ENCODE results near the gene OLFML1. TPM values are rescaled to one million over a fixed set of nuclear protein-coding genes. Genes with fewer than 3 reads are reported as not detected.
A peak's percentile ranks its signal among the peaks of the same experiment; 100 is the strongest.
"Not testable (repeated sequence)": the region's sequence is repeated elsewhere in the genome, so short reads cannot be mapped to it uniquely, and the experiment has no call there.

Gene OLFML1
- polyA plus RNA-seq, 3 donors from 2014 or later = 0.13 to 0.18 TPM; not detected in 1

- no peaks in the 10 kb centered on the region for H3K4me1 Mint-ChIP-seq
- H3K36me3 Mint-ChIP-seq = no peaks in the 10 kb centered on the region
- peaks cover 0 to 4% (median 0%) of the 10 kb centered on the region in 3 donors for H3K27me3 Mint-ChIP-seq (ENCODE audit: low read depth in 3 of 3)
- no peak for DNase-seq
- H3K4me3 Mint-ChIP-seq = no peak overlapping the region
- H3K9me3 Mint-ChIP-seq = no peaks in the 10 kb centered on the region
- no peak overlapping the region for H3K27ac Mint-ChIP-seq
These were observed 20.9 kb downstream of the OLFML1 start for GRCh38 chr11:7506243-7506642.

DNA sequence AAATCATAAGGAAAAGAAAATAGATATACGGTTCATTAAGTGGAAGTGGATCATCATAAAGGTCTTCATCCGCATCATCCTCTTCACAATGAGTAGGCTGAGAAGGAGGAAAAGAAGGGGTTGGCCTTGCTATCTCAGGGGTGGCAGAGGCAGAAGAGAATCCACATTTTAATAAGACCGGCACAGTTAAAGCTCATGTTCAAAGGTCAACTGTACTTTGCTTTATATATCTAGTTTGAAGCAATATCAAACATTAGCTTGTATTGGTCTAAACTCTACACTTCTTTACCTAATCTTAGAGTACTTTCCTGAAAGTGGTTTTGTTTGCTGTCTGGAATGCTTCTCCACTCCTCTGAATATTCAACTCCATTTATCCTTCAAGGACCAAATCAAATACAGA is 22.8 kb downstream of the OLFML1 start:
- Mint-ChIP-seq H3K4me1 (peaks cover 15 to 18% of the 10 kb centered on the region in 2 donors), H3K27me3 (ENCODE audit: low read depth in 3 of 3) (peaks cover 0 to 4% (median under 1%) of the 10 kb centered on the region in 3 donors), H3K27ac (no peak overlapping the region), H3K36me3 (no peaks in the 10 kb centered on the region), H3K4me3 (no peak overlapping the region), H3K9me3 (no peaks in the 10 kb centered on the region)
- no peak for DNase-seq

GRCh38 chr11:7509966-7510365 is 24.7 kb downstream of the OLFML1 start:
- Mint-ChIP-seq H3K27me3 (ENCODE audit: low read depth in 3 of 3) (peaks cover 3 to 6% (median 3%) of the 10 kb centered on the region in 3 donors), H3K4me1 (peaks cover 25 to 28% of the 10 kb centered on the region in 2 donors), H3K9me3 (no peaks in the 10 kb centered on the region), H3K4me3 (no peak overlapping the region), H3K36me3 (no peaks in the 10 kb centered on the region), H3K27ac (no peak overlapping the region)
- no peak for DNase-seq

GRCh38 chr11:7511401-7511800 is 26.1 kb downstream of the OLFML1 start:
- no peak overlapping the region for H3K27ac Mint-ChIP-seq
- H3K4me1 Mint-ChIP-seq = peaks cover 28 to 38% of the 10 kb centered on the region in 2 donors
- H3K36me3 Mint-ChIP-seq = no peaks in the 10 kb centered on the region
- H3K4me3 Mint-ChIP-seq = peak overlapping the region in 1 of 5 donors; percentile 14
- H3K9me3 Mint-ChIP-seq = no peaks in the 10 kb centered on the region
- no peak for DNase-seq
- H3K27me3 Mint-ChIP-seq (ENCODE audit: low read depth in 3 of 3) = peaks cover 3% of the 10 kb centered on the region in 3 donors

GRCh38 chr11:7512525-7513233 is 27.4 kb downstream of the OLFML1 start:
- Mint-ChIP-seq H3K36me3 (no peaks in the 10 kb centered on the region), H3K4me3 (peak overlapping the region; percentile 90 to 97 (median 96)), H3K27me3 (ENCODE audit: low read depth in 3 of 3) (peaks cover 3% of the 10 kb centered on the region in 3 donors), H3K9me3 (no peaks in the 10 kb centered on the region), H3K4me1 (peaks cover 28 to 39% of the 10 kb centered on the region in 2 donors), H3K27ac (peak overlapping the region; percentile 90 to 98 (median 95))
- DNase-seq = peak; percentile 38 to 46 (median 38)

GRCh38 chr11:7513234-7514098 is 28.2 kb downstream of the OLFML1 start, which contains the start of gene PPFIBP2:
PPFIBP2 (plus strand) TSS chr11:7513999; CDS start chr11:7549476, 35,477 bp downstream.
- no peaks in the 10 kb centered on the region for H3K36me3 Mint-ChIP-seq
- no peaks in the 10 kb centered on the region for H3K9me3 Mint-ChIP-seq
- DNase-seq = peak; percentile 84 to 87 (median 87)
- H3K27ac Mint-ChIP-seq = peak within 1 kb of the TSS; percentile 90 to 98 (median 95)
- H3K4me3 Mint-ChIP-seq = peak within 1 kb of the TSS; percentile 90 to 97 (median 96)
- H3K4me1 Mint-ChIP-seq = peaks cover 28 to 39% of the 10 kb centered on the region in 2 donors
- H3K27me3 Mint-ChIP-seq (ENCODE audit: low read depth in 3 of 3) = peaks cover 3 to 5% (median 3%) of the 10 kb centered on the region in 3 donors

GRCh38 chr11:7514099-7514591 is 28.8 kb downstream of the OLFML1 start:
- DNase-seq = no peak
- Mint-ChIP-seq H3K27ac (peak overlapping the region in 2 of 6 donors; percentile 6 to 15), H3K36me3 (peaks cover 0 to 2% (median 0%) of the 10 kb centered on the region in 3 donors), H3K4me3 (peak overlapping the region; percentile 74 to 97 (median 96)), H3K4me1 (peaks cover 28 to 39% of the 10 kb centered on the region in 2 donors), H3K9me3 (no peaks in the 10 kb centered on the region), H3K27me3 (ENCODE audit: low read depth in 3 of 3) (peaks cover 3 to 5% (median 3%) of the 10 kb centered on the region in 3 donors)

DNA sequence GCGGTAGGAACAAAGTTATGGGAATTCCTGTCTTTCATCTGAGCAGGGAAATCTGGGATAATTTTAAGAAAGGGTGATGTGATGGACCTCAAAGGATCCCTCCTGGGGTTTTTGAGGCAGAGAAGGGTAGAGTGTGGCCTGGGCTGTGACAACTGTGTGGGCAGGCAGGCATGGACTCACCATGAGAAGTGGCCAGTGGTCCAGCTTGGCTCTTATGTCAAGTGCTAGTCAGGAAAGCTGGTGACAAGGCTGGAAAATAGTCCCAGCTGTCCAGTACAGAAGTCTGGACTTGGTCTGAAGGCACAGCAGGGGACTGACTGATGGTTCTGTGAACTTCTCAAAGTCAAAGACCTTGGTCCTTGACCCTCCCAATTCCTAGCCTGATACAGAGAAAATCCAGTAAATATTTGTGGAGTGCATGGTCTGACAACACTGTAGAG is 30.2 kb downstream of the OLFML1 start:
- Mint-ChIP-seq H3K27ac (no peak overlapping the region), H3K4me1 (peaks cover 28 to 39% of the 10 kb centered on the region in 2 donors)

DNA sequence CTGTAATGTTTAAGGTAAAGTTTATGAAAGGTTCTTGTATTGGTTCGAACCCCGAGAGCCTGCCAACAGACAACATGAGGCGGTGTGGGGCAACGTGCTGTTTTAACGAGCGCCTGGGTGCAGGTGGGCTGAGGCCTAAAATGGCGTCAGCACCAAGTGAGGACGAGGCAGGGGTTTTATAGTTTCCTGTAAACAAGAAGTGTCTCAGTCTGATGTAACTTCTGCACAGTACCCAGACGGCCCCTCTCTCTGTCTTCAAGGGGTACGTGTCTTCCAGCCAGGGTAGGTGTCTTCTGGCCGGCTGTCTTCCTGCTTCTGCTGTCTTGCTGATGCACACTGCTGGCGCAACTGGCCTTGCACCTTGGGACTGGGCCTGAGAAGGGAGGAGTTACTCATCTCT is 31.2 kb downstream of the OLFML1 start:
- DNase-seq = no peak
- Mint-ChIP-seq H3K4me3 (peak overlapping the region in 1 of 5 donors; percentile 14), H3K4me1 (peaks cover 26 to 39% of the 10 kb centered on the region in 2 donors), H3K36me3 (peaks cover 0 to 3% (median 0%) of the 10 kb centered on the region in 3 donors), H3K9me3 (no peaks in the 10 kb centered on the region), H3K27me3 (ENCODE audit: low read depth in 3 of 3) (peaks cover 3 to 5% (median 3%) of the 10 kb centered on the region in 3 donors), H3K27ac (peak overlapping the region in 2 of 6 donors; percentile 3 to 23)

More for the DNA sequence above, 30.2 kb downstream of the OLFML1 start:
- peaks cover 0 to 3% (median 0%) of the 10 kb centered on the region in 3 donors for H3K36me3 Mint-ChIP-seq
- peak overlapping the region in 3 of 5 donors; percentile 34 to 74 (median 46) for H3K4me3 Mint-ChIP-seq
- H3K9me3 Mint-ChIP-seq = no peaks in the 10 kb centered on the region
- H3K27me3 Mint-ChIP-seq (ENCODE audit: low read depth in 3 of 3) = peaks cover 3 to 5% (median 3%) of the 10 kb centered on the region in 3 donors
- no peak for DNase-seq

DNA sequence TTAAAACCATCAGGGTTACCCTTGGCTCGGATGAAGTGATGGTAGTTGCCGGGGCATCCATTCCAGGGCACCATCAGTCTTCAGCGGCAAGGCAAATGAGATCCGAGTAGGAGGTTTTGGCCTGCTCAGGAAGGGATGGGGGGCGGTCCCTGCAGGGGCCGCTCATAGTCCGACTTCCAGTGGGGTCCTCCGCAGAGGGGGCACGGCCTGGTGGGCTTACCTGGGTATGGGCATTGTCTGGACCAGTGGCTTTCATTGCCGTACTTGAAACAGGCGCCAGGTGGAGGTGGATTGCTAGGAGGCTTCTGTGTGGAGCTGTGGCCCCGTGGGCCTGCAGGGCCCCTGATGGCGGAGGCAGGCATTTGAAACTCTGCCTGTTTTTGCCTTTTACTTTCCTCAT is 32.4 kb downstream of the OLFML1 start:
- H3K4me3 Mint-ChIP-seq; DNase-seq; H3K36me3 Mint-ChIP-seq; H3K9me3 Mint-ChIP-seq; H3K27ac Mint-ChIP-seq; H3K27me3 Mint-ChIP-seq (ENCODE audit: low read depth in 3 of 3): not testable (repeated sequence)
- peaks cover 13 to 27% of the 10 kb centered on the region in 2 donors for H3K4me1 Mint-ChIP-seq

DNA sequence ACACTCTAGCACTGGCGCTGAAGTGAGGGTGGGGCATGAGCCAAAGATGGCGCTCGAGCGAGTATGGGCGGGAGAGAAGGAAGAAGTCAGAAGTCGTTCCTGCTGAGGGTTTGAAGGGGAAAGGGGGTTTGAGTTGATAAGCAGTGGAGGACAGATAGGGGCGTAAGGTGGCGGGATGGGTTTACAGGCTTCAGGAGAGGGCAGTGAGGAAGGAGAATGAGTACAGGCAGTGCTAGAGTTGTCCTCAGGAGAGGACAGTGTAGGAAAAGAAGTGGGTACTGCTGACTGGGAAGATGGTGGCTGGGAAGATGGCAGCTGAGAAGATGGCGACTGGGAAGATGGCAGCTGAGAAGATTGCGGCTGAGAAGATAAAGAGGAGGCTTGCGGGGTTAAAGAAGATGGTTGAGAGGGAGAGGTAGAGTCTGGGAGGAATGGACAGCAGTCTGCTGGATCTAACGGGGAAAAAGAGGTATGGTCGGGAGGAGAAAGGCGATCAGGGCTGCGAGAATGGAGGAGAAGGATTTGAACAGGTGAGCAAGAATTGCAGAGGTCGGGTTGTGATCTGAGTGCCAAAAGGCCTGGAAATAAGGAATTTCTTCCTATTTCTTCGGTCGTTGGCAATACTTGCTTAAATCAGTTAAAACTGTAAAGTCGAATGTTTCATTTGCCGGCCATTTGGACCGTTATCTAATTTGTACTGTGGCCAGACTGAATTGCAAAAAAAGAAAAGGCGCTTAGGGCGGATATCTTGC is 33.7 kb downstream of the OLFML1 start:
- Mint-ChIP-seq H3K36me3 (peaks cover 0 to 3% (median 0%) of the 10 kb centered on the region in 3 donors), H3K27ac (peak overlapping the region in 1 of 6 donors; percentile 48), H3K4me3 (no peak overlapping the region), H3K27me3 (ENCODE audit: low read depth in 3 of 3) (peaks cover 0 to 1% (median 0%) of the 10 kb centered on the region in 3 donors), H3K4me1 (peaks cover 7 to 24% of the 10 kb centered on the region in 2 donors), H3K9me3 (no peaks in the 10 kb centered on the region)
- DNase-seq = no peak

DNA sequence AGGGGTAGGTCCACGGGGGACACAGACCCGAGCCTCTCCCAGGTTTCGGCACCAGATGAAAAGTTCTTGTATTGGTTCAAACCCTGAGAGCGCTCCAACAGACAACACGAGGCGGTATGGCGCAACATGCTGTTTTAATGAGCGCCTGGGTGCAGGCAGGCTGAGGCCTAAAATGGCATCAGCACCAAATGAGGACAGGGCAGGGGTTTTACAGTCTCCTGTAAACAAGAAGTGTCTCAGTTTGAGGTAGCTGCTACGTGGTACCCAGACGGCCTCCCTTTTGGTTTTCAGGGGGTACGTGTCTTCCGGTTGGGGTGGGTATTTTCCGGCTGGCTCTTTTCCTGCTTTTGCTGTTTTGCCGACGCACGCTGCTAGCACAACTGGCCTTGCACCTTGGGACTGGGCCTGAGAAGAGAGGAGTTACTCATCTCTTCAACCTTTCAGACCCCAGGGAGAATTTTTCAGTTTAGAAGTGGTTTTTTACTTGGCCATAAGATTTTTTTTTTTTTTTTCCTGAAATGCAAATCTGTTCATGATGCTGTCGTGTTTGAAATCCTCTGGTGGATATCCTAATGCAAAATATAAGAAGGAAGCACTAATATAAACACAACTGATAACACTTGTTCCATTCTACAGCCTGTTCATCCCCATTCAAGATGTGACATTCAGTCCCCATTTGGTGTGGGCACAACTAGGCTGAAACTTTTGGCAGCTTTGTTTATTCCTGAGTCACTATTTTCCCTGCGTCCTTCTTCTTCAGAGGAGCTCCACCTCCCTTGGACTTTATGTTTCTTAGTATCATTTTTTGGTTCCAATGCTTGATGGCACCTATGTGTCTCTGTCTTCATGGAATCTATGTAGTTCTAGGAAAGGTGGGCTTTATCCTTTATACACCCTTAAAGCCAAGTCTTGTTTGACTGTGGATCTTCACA is 35.0 kb downstream of the OLFML1 start:
- DNase-seq = no peak
- Mint-ChIP-seq H3K4me3 (no peak overlapping the region), H3K27ac (peak overlapping the region in 2 of 6 donors; percentile 48 to 55), H3K4me1 (peaks cover 2 to 24% of the 10 kb centered on the region in 2 donors), H3K27me3 (ENCODE audit: low read depth in 3 of 3) (peaks cover 0 to 1% (median 0%) of the 10 kb centered on the region in 3 donors), H3K9me3 (no peaks in the 10 kb centered on the region), H3K36me3 (peaks cover 0 to 3% (median 0%) of the 10 kb centered on the region in 3 donors)
